Activated CD4-positive, alpha-beta T cell treated with anti-CD3 and anti-CD28 coated beads for 36 hours (primary cell): ENCODE measurements around the gene CNGA1. TPM values are rescaled to one million over a fixed set of nuclear protein-coding genes. Genes with fewer than 3 reads are reported as not detected.

Source experiments
- ATAC-seq: fragments of 200-7000 bp; cut with Tn5 transposase; one replicate; pipeline ENCODE4 v1.10.0; 2021; ENCODE audit warnings: mild to moderate bottlenecking, moderate library complexity
- CTCF ChIA-PET: fragments of 350-600 bp; sonication (Branson Sonifier 250); formaldehyde crosslinking; loops from one replicate; lab custom pipeline; 2021; ENCODE audit warnings: antibody characterized with exemption; lab: Charles Lee
- POLR2A ChIA-PET: fragments of 350-600 bp; sonication (Branson Sonifier 250); formaldehyde crosslinking; loops from one replicate; lab custom pipeline; 2021; ENCODE audit warnings: antibody characterized with exemption, inconsistent platforms; lab: Charles Lee
- DNase-seq: peaks from one replicate; pipeline ENCODE4 v3.0.0-alpha.2; 2020
- H3K27ac Mint-ChIP-seq: one replicate; pipeline ENCODE4 v1.8.0; 2021; ENCODE audit warnings: mixed read lengths
- H3K27me3 Mint-ChIP-seq: one replicate; pipeline ENCODE4 v1.8.0; 2021; ENCODE audit warnings: mixed read lengths
- H3K36me3 Mint-ChIP-seq: one replicate; pipeline ENCODE4 v1.8.0; 2021; ENCODE audit warnings: low read depth, mixed read lengths
- H3K4me1 Mint-ChIP-seq: one replicate; pipeline ENCODE4 v1.8.0; 2021; ENCODE audit warnings: mixed read lengths
- H3K4me3 Mint-ChIP-seq: one replicate; pipeline ENCODE4 v1.8.0; 2021; ENCODE audit warnings: mild to moderate bottlenecking, moderate library complexity, mixed read lengths
- H3K9me3 Mint-ChIP-seq: one replicate; pipeline ENCODE4 v1.8.0; 2021; ENCODE audit warnings: low read depth, mixed read lengths
- intact Hi-C, 2 experiments: fragments of 100-400 bp; cut with DNase I in 1 of 2; cut with micrococcal nuclease in 1 of 2; formaldehyde crosslinking; loops; one replicate each; pipeline versions ENCODE4 v1.14.2 to v1.15.1; 2022 to 2024; cut with DNase I, micrococcal nuclease
- total RNA-seq, 2 experiments: library from RNA; stranded (reverse); gene quantifications; one replicate each; pipeline ENCODE4 v1.2.3, GENCODE V29; 2021

The CNGA1 gene
- total RNA-seq, 2 experiments from 2014 or later = 0.16 to 0.30 TPM

- H3K9me3 Mint-ChIP-seq = peaks cover 20% of the 10 kb centered on the region
- no peaks in the 10 kb centered on the region for H3K36me3 Mint-ChIP-seq
- H3K27me3 Mint-ChIP-seq = peaks cover 10% of the 10 kb centered on the region
- DNase-seq (no peak), ATAC-seq (no peak)
- peaks cover 2% of the 10 kb centered on the region for H3K4me1 Mint-ChIP-seq
- ChIA-PET POLR2A (no interaction called here), CTCF (no interaction called here)
- H3K4me3 Mint-ChIP-seq = no peak overlapping the region
- intact Hi-C loops = no loop called here
- H3K27ac Mint-ChIP-seq = no peak overlapping the region
These were observed 26.3 kb downstream of the CNGA1 start for GRCh38 chr4:47990145-47990544.

- Mint-ChIP-seq H3K27me3 (peaks cover 2% of the 10 kb centered on the region), H3K4me3 (no peak overlapping the region), H3K27ac (no peak overlapping the region), H3K36me3 (no peaks in the 10 kb centered on the region), H3K9me3 (no peaks in the 10 kb centered on the region), H3K4me1 (no peaks in the 10 kb centered on the region)
- ChIA-PET CTCF (no interaction called here), POLR2A (no interaction called here)
- no peak for DNase-seq
- ATAC-seq = no peak
- intact Hi-C loops = no loop called here
These were observed 41.9 kb downstream of the CNGA1 start for GRCh38 chr4:47974566-47974965.

DNA sequence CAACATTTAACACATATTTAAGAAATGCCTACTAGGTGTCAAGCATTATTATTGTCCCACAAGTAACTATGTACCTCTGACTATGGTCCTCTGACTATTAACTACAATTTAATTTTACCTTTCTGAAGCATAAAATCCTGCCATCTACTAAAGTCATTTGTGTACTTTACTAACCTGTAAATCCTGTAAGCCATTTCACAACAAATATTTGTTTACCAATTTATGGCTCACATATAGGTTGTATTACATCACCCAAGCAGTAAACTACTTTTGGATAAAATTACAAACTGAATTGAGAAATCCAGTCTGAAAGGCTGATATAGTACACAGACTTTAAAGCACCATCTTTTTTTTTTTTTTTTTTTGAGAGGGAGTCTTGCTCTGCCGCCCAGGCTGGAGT is 43.8 kb downstream of the CNGA1 start:
- ATAC-seq (no peak), DNase-seq (no peak)
- no peaks in the 10 kb centered on the region for H3K36me3 Mint-ChIP-seq
- no peaks in the 10 kb centered on the region for H3K4me1 Mint-ChIP-seq
- peaks cover 2% of the 10 kb centered on the region for H3K27me3 Mint-ChIP-seq
- ChIA-PET POLR2A (no interaction called here), CTCF (no interaction called here)
- H3K4me3 Mint-ChIP-seq = no peak overlapping the region
- intact Hi-C loops = no loop called here
- no peaks in the 10 kb centered on the region for H3K9me3 Mint-ChIP-seq
- no peak overlapping the region for H3K27ac Mint-ChIP-seq

- ATAC-seq (no peak), DNase-seq (no peak)
- no peaks in the 10 kb centered on the region for H3K36me3 Mint-ChIP-seq
- no peak overlapping the region for H3K4me3 Mint-ChIP-seq
- H3K27me3 Mint-ChIP-seq = peaks cover 2% of the 10 kb centered on the region
- H3K27ac Mint-ChIP-seq = no peak overlapping the region
- no peaks in the 10 kb centered on the region for H3K9me3 Mint-ChIP-seq
- intact Hi-C loops = no loop called here
- CTCF ChIA-PET = no interaction called here
- POLR2A ChIA-PET = no interaction called here
- H3K4me1 Mint-ChIP-seq = no peaks in the 10 kb centered on the region
These were observed 44.3 kb downstream of the CNGA1 start for GRCh38 chr4:47972181-47972580.

- Mint-ChIP-seq H3K4me3 (no peak overlapping the region), H3K27ac (no peak overlapping the region), H3K27me3 (peaks cover 2% of the 10 kb centered on the region), H3K4me1 (no peaks in the 10 kb centered on the region), H3K36me3 (no peaks in the 10 kb centered on the region), H3K9me3 (no peaks in the 10 kb centered on the region)
- ATAC-seq = no peak
- POLR2A ChIA-PET = no interaction called here
- intact Hi-C loops = no loop called here
- CTCF ChIA-PET = no interaction called here
- DNase-seq = no peak
These were observed 47.6 kb downstream of the CNGA1 start for GRCh38 chr4:47968847-47969246.

GRCh38 chr4:47954677-47955076 is 61.8 kb downstream of the CNGA1 start:
- Mint-ChIP-seq H3K4me3 (no peak overlapping the region), H3K9me3 (no peaks in the 10 kb centered on the region), H3K4me1 (no peaks in the 10 kb centered on the region), H3K36me3 (no peaks in the 10 kb centered on the region), H3K27me3 (no peaks in the 10 kb centered on the region), H3K27ac (no peak overlapping the region)
- CTCF ChIA-PET = no interaction called here
- DNase-seq = no peak
- POLR2A ChIA-PET = no interaction called here
- intact Hi-C loops = no loop called here
- ATAC-seq = no peak

GRCh38 chr4:47954245-47954644 is 62.2 kb downstream of the CNGA1 start:
- Mint-ChIP-seq H3K4me3 (no peak overlapping the region), H3K9me3 (no peaks in the 10 kb centered on the region), H3K27ac (no peak overlapping the region), H3K36me3 (no peaks in the 10 kb centered on the region), H3K4me1 (no peaks in the 10 kb centered on the region), H3K27me3 (no peaks in the 10 kb centered on the region)
- ATAC-seq (no peak), DNase-seq (no peak)
- CTCF ChIA-PET = no interaction called here
- intact Hi-C loops = no loop called here
- POLR2A ChIA-PET = no interaction called here

DNA sequence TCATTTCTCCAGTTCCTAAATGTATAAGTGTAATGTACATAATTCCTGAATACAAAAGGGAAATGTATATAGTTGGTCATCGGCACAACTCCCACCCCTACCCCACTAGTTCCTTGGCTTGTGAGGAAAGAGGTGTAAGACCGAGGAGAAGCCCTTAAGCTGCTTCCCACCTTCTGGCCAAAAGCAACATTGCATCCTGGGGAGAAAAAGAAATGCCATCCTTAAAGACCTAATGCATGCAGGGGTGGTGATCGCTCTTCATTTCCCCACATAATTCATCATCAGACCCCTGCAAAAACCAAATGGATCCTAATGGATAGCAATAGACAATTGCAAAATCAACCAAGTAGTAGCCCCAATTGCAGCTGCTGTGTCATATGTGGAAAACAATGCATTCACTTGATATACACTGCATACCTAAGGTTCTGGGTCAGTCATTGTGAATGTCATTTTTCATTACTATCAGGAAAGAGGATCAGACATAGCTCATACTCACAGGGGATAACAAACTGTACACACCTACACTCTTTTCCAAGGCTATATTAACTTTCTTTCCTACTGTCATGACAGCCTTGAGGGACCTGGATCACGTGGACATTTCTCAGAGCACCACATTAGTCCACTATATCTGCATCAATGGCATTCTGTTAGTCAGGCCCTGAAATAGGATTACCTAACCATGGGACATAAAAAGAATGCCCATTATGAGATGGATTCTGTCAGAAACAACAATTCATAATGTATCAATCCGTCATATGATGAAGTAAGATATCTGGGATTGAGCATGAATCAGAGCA is 70.4 kb downstream of the CNGA1 start:
- intact Hi-C loops = no loop called here
- POLR2A ChIA-PET = no interaction called here

DNA sequence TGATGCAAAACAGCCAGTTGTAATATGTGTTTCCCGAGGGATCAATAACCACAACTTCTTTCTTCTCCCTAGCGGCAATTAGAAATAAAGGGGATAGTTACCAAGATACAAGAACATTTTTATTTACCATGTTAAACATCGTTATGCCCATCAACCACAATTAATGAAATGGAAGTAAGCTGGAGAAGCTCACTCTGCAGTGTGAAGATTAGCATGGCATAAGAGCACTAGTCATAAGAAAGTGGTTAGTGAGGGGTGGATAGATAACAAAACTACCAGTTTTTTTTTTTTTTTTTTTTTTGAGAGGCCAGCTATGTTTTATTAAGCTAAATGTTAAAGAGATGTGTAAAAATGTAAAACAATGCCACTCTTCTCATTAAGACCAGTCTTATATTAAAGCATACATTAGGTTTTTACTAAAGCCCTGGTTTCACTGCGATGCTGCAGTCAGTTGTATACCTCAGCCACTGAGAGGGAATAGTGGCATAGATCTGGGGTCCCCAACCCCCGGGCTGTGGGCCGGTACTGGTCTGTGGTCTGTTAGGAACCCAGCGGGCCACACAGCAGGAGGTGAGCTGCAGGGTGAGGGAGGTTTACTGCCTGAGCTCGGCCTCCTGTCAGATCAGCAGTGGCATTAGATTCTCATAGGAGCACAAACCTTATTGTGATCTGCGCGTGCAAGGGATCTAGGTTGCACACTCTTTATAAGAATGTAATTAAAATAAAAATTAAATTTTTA is 74.2 kb downstream of the CNGA1 start:
- H3K27me3 Mint-ChIP-seq = no peaks in the 10 kb centered on the region
- ATAC-seq = no peak
- intact Hi-C loops = no loop called here
- H3K4me3 Mint-ChIP-seq = no peak overlapping the region
- POLR2A ChIA-PET = no interaction called here
- H3K36me3 Mint-ChIP-seq = no peaks in the 10 kb centered on the region
- H3K4me1 Mint-ChIP-seq = no peaks in the 10 kb centered on the region
- no peak overlapping the region for H3K27ac Mint-ChIP-seq
- CTCF ChIA-PET = interaction anchor here (1.0 kb wide), 2 partner anchors 92 to 249 kb away, joined by 3 read pairs; no protein-coding TSS in a partner anchor
- H3K9me3 Mint-ChIP-seq = no peaks in the 10 kb centered on the region
- DNase-seq = no peak

More for the DNA sequence above, 70.4 kb downstream of the CNGA1 start:
- ATAC-seq (no peak), DNase-seq (no peak)
- no peaks in the 10 kb centered on the region for H3K36me3 Mint-ChIP-seq
- no peaks in the 10 kb centered on the region for H3K9me3 Mint-ChIP-seq
- no peaks in the 10 kb centered on the region for H3K27me3 Mint-ChIP-seq
- no peak overlapping the region for H3K4me3 Mint-ChIP-seq
- CTCF ChIA-PET = interaction anchor here (0.6 to 1.2 kb wide), 3 partner anchors 11 to 277 kb away, joined by 3 to 5 read pairs (median 3); no protein-coding TSS in a partner anchor
- no peaks in the 10 kb centered on the region for H3K4me1 Mint-ChIP-seq
- no peak overlapping the region for H3K27ac Mint-ChIP-seq

GRCh38 chr4:47939456-47939855 is 77.0 kb downstream of the CNGA1 start:
- H3K36me3 Mint-ChIP-seq = no peaks in the 10 kb centered on the region
- CTCF ChIA-PET = no interaction called here
- DNase-seq = no peak
- no peak for ATAC-seq
- intact Hi-C loops = no loop called here
- H3K27ac Mint-ChIP-seq = no peak overlapping the region
- no peaks in the 10 kb centered on the region for H3K4me1 Mint-ChIP-seq
- H3K9me3 Mint-ChIP-seq = no peaks in the 10 kb centered on the region
- no peaks in the 10 kb centered on the region for H3K27me3 Mint-ChIP-seq
- no peak overlapping the region for H3K4me3 Mint-ChIP-seq
- POLR2A ChIA-PET = no interaction called here

DNA sequence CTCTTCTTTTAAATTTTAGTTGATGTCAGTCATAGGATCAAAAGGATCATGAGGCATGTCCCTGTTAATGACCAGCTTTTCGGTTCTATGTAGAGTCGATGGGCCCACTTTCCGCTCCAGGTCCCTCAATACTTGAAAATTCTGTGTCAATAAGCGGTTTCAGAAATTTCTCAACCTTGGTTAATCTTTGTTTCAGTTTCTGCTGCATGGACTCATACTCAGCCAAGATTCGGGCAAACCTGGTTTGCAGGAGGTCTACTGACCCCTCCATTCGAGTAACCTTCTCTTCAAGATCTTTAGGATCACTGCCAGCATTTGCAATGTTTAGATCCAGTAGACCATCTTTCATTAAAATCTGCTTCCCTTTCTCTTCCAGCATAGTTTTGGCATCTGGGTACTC is 80.1 kb downstream of the CNGA1 start:
- Mint-ChIP-seq H3K27ac (no peak overlapping the region), H3K27me3 (no peaks in the 10 kb centered on the region), H3K9me3 (no peaks in the 10 kb centered on the region), H3K4me3 (no peak overlapping the region), H3K36me3 (no peaks in the 10 kb centered on the region), H3K4me1 (no peaks in the 10 kb centered on the region)
- ATAC-seq (no peak), DNase-seq (no peak)
- intact Hi-C loops = no loop called here
- ChIA-PET POLR2A (no interaction called here), CTCF (interaction anchor here (0.6 kb wide), 1 partner anchor 109 kb away, joined by 4 read pairs; no protein-coding TSS in a partner anchor)
